B cell (primary cell): ENCODE results near the gene ST6GAL1.

ENCODE experiments used
- EZH2 ChIP-seq: IDR thresholded peaks from 2 replicates; pipeline ENCODE4 v1.6.1; 2012; ENCODE audit warnings: borderline replicate concordance, low read depth, mild to moderate bottlenecking, moderate library complexity, low read length; ENCODE audit not compliant: insufficient read depth, poor library complexity, severe bottlenecking
- TF ChIP-seq, protein P1 (sequence below): fragments of 200-600 bp; IDR thresholded peaks from one replicate; pipeline ENCODE4 v1.8.0; 2022; ENCODE audit warnings: antibody characterized with exemption, mild to moderate bottlenecking

DNA sequence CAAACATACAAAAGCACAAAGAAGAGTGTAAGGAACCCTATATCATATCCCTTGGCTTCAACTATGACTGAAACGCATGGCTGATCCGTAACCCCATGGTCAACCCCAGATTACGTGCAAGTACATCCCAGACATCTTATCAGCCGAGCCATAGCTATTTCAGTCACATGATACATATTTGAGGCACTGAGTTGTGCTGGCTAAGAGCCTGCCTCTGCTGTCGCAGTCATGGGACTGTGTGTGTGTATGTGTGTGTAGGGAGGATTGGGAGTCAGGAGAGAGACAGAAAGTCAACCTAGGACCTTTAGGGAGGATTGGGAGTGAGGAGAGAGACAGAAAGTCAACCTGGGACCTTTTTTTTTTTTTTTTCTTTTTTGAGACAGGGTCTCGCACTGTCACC lies 8.4 kb downstream of the ST6GAL1 start:
- TF ChIP-seq, protein P1, sequence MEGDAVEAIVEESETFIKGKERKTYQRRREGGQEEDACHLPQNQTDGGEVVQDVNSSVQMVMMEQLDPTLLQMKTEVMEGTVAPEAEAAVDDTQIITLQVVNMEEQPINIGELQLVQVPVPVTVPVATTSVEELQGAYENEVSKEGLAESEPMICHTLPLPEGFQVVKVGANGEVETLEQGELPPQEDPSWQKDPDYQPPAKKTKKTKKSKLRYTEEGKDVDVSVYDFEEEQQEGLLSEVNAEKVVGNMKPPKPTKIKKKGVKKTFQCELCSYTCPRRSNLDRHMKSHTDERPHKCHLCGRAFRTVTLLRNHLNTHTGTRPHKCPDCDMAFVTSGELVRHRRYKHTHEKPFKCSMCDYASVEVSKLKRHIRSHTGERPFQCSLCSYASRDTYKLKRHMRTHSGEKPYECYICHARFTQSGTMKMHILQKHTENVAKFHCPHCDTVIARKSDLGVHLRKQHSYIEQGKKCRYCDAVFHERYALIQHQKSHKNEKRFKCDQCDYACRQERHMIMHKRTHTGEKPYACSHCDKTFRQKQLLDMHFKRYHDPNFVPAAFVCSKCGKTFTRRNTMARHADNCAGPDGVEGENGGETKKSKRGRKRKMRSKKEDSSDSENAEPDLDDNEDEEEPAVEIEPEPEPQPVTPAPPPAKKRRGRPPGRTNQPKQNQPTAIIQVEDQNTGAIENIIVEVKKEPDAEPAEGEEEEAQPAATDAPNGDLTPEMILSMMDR = no peak
- no peak for TF ChIP-seq EZH2
